Measurements from ENCODE around the gene MOGAT3. TPM values are rescaled to one million over a fixed set of nuclear protein-coding genes. Genes with fewer than 3 reads are reported as not detected.
A peak's percentile ranks its signal among the peaks of the same experiment; 100 is the strongest.

Gene MOGAT3
- total and polyA plus RNA-seq, 9 of the 15 experiments (the other 6 are each of a cell fraction or from before 2014, with no cell fraction given): 0.07 to 0.17 (median 0.13) TPM; not detected in 6

- ATAC-seq (no peak), FAIRE-seq (no peak), DNase-seq (ENCODE audit: extremely low read depth in 1 of 4, low spot score in 3 of 4) (peak in 2 of 4 experiments; percentile 27 to 42)
- H3K4me2 ChIP-seq (ENCODE audit: insufficient read depth, low read length): no peak overlapping the region
- no peak overlapping the region for H3K27ac ChIP-seq (ENCODE audit: extremely low read depth, low read depth, low read length)
- ChIA-PET CTCF (ENCODE audit: low intra/inter-chr PET ratio) (no interaction called here), POLR2A (interaction anchor here (0.9 to 1.5 kb wide), 3 partner anchors 9 to 91 kb away, joined by 3 to 7 read pairs (median 5); no protein-coding TSS in a partner anchor)
- no peaks in the 10 kb centered on the region for H3K9me3 ChIP-seq (replicated peaks; ENCODE audit: control insufficient read depth, insufficient read depth, low read depth, low read length)
- no peaks in the 10 kb centered on the region for H4K20me1 ChIP-seq (replicated peaks; ENCODE audit: control insufficient read depth, insufficient read depth, low read length)
- intact Hi-C loops (cut with micrococcal nuclease) (loop anchor here (5.0 kb wide), 1 partner anchor 288 kb away; the partner anchor contains the start of gene ACHE), in situ Hi-C loops (cut with MboI) (no loop called here)
- peaks cover 2 to 6% of the 10 kb centered on the region in 2 experiments; a peak in 3 of 5 replicates for H3K27me3 ChIP-seq (ENCODE audit: control insufficient read depth in 2 of 2, insufficient read depth in 2 of 2, low read length in 2 of 2)
- WGBS (ENCODE audit: insufficient coverage, low coverage, missing lambda C conversion rate): 31% methylated on average over 5 of the region's 5 CpGs
- no peaks in the 10 kb centered on the region for H3K79me2 ChIP-seq (ENCODE audit: control insufficient read depth, insufficient read depth, low read length)
- no peak overlapping the region for H2AFZ ChIP-seq (ENCODE audit: low read depth, low read length)
- no peaks in the 10 kb centered on the region for H3K36me3 ChIP-seq (ENCODE audit: control insufficient read depth, insufficient read depth, low read length)
- H3K9ac ChIP-seq (ENCODE audit: insufficient read depth in 1 of 2, low read depth in 2 of 2, low read length in 2 of 2): no peak overlapping the region
- no peak overlapping the region for H3K4me3 ChIP-seq
- BruUV-seq (replicated peaks): no TSS peak
- no peaks in the 10 kb centered on the region for H3K9me1 ChIP-seq (ENCODE audit: control insufficient read depth, insufficient read depth, low read length)
- H3K4me1 ChIP-seq (replicated peaks in 1 of 2; ENCODE audit: control insufficient read depth in 2 of 2, insufficient read depth in 2 of 2, low read length in 2 of 2): peaks cover 6 to 7% of the 10 kb centered on the region in 2 experiments; a peak in 3 of 5 replicates
- no peak for TF ChIP-seq ZBTB2 (IDR thresholded peaks at IDR 0.05)
- TF ChIP-seq MTA2 (IDR thresholded peaks at IDR 0.05; ENCODE audit: low read depth): peak; percentile 33; the same call in 1 of the 2 replicates
- TF ChIP-seq JUND (IDR thresholded peaks at IDR 0.05; ENCODE audit: borderline replicate concordance, low read depth, low read length): peak; percentile 89
- TF ChIP-seq JUND (tag; IDR thresholded peaks at IDR 0.05; ENCODE audit: borderline replicate concordance, low read depth, low read length): peak; percentile 68; the same call in 2 of the 3 replicates
- peak; percentile 68; the same call in 1 of the 2 replicates for TF ChIP-seq TEAD4 (IDR thresholded peaks at IDR 0.05; ENCODE audit: low read length)
- TF ChIP-seq TEAD4 (CRISPR knock-in tag; IDR thresholded peaks at IDR 0.05; ENCODE audit: borderline replicate concordance): no peak
- TF ChIP-seq SMAD1 (IDR thresholded peaks at IDR 0.05; ENCODE audit: low read depth, low read length, partially characterized antibody): no peak
- TF ChIP-seq PML (IDR thresholded peaks at IDR 0.05; ENCODE audit: low read length): peak; percentile 37; the same call in 1 of the 2 replicates
- TF ChIP-seq ZNF212 (CRISPR knock-in tag; IDR thresholded peaks at IDR 0.05): no peak
- 0 out of 3 replicates have a peak, but pooled peaks of 1 of the 2 experiments have one; percentile 13 for TF ChIP-seq CBX3 (IDR thresholded peaks at IDR 0.05; ENCODE audit: borderline replicate concordance in 1 of 2, low read length in 2 of 2)
- TF ChIP-seq EHMT2 (IDR thresholded peaks at IDR 0.05): no peak
- TF ChIP-seq AFF1 (IDR thresholded peaks at IDR 0.05; ENCODE audit: low read depth in 1 of 2, partially characterized antibody in 2 of 2): peak in 1 of 2 experiments; percentile 57
- no peak for TF ChIP-seq ZNF561 (CRISPR knock-in tag; conservative IDR thresholded peaks at IDR 0.05)
- TF ChIP-seq CBFA2T3 (IDR thresholded peaks at IDR 0.05): peak; percentile 74
- TF ChIP-seq CTCFL (IDR thresholded peaks at IDR 0.05; ENCODE audit: borderline replicate concordance, insufficient read depth, low read depth, low read length, poor library complexity, severe bottlenecking): no peak
These were observed 15.5 kb downstream of the MOGAT3 start for GRCh38 chr7:101185258-101185839.

Measured in K562 (cell line).